Measurements from ENCODE around the gene PADI1.

The PADI1 gene

DNA sequence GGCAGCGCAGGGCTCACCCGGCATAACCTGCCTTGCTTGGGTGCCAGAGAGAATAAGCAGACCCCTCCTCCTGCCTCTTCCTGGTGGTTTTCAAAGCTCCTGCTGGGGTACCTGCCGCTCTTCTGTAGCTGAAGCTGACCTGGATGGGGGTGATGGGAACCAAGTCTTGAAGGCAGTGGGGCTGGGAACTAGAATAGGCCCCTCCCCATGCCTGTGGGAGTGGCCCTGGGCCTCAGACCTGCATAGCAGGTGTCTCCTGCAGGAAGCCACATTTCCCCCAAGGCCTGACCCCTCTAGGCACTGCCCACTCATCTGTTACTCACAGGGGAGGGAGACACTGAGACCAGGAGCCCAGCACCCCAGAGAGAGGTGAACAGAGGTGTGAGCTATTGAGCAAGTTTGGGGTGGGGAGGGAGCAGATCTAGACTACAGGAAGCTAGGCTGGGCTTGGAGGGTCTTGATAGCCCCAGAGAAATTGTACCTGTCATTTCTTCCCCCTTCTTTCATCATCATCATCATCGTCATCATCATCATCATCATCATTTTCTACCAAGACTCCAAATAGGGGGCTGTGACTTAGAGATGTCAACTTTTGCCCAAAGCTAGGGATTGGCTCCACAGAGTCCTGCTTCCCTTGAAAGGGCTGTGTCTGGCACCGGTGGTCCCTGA, 10.1 kb downstream of the PADI1 start:
- DNase-seq (ENCODE audit: low read depth in 3 of 3, low spot score in 1 of 3), result no peak

DNA sequence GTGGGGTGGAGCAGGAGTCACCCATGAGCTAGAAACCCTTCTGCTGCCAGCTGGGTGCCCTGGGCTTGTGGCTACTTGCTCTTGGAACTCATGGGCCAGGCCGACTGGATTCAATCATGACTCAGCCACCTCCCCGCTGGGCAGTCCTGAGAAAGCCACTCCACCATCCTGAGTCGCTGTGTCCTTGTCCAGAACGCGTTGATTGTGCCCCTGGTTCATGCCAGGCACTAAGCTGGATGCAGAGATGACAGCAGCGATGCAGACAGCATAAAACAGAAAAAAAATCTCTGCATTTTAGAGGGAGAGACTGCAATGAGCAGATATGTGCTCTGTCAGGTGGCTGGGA, 10.6 kb downstream of the PADI1 start:
- no peak for DNase-seq (ENCODE audit: low read depth in 3 of 3, low spot score in 1 of 3)

DNA sequence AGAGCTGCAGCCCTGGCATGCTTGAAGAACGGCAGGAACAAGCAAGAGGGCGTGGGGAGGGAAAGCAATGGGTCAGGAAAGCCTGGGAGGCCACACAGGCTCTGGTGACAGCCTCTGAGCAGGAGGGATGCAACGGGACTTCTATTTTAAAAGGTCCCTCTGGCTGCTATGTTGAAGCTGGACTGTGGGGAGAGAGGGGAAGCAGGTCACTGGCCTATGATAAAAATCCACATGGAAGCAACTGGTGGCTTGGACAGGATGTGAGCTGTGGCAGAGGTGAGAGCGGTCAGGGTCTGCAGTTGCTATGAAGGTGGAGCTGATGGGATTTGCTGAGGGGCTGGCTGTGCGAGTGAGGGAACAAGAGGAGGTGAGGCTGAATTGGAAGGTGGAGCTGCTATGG, 11.2 kb downstream of the PADI1 start:
- DNase-seq (ENCODE audit: low read depth in 3 of 3, low spot score in 1 of 3), result no peak

DNA sequence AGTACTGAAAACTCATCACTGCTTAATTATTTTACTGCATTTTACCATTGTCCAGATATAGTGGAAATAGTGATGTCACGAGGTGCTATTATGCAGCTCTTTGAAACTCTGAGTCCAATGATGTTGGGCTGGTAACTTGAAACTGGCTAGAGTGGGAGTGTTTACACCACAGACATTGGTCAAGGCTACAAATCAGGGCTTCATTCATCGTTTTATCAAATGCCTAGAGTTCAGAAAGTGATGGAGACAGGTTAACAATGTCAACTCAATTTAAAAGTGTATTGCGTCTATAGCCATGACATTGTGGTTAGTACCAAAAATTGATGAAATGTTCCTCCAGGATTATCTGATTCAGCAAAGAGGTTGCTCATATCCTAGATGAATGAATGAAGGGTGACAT, 12.7 kb downstream of the PADI1 start:
- no peak for DNase-seq (ENCODE audit: low read depth in 3 of 3, low spot score in 1 of 3)

GRCh38 chr1:17218939-17219338, 14.0 kb downstream of the PADI1 start:
- no peak for DNase-seq (ENCODE audit: low read depth in 3 of 3, low spot score in 1 of 3)

- no peak for DNase-seq (ENCODE audit: low read depth in 3 of 3, low spot score in 1 of 3)
Measured at GRCh38 chr1:17220287-17220686, 15.4 kb downstream of the PADI1 start.

- DNase-seq (ENCODE audit: low read depth in 3 of 3, low spot score in 1 of 3), result no peak
Measured at GRCh38 chr1:17222557-17222956, 17.6 kb downstream of the PADI1 start.

DNA sequence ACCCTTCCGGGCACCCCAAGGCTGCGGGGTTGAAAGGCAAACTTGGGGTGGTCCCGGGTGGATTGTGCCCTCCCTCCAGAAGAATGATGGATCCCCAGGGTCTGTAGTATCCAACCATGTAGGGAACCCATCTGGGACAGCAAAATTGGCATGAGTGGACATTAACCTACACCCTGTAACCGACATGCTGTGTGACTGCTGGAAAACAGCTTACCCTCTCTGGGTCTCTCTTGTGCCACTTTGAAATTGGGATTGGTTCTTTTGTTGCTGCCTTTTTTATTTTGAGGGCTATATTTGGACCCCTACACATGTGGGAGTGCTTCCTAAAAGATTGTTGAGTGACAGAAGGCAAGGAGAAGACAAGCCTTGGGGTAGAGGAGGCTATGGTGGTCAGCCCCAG, 19.5 kb downstream of the PADI1 start:
- DNase-seq (ENCODE audit: low read depth in 3 of 3, low spot score in 1 of 3), result no peak

GRCh38 chr1:17225140-17225539, 20.2 kb downstream of the PADI1 start:
- DNase-seq (ENCODE audit: low read depth in 3 of 3, low spot score in 1 of 3), result no peak

DNA sequence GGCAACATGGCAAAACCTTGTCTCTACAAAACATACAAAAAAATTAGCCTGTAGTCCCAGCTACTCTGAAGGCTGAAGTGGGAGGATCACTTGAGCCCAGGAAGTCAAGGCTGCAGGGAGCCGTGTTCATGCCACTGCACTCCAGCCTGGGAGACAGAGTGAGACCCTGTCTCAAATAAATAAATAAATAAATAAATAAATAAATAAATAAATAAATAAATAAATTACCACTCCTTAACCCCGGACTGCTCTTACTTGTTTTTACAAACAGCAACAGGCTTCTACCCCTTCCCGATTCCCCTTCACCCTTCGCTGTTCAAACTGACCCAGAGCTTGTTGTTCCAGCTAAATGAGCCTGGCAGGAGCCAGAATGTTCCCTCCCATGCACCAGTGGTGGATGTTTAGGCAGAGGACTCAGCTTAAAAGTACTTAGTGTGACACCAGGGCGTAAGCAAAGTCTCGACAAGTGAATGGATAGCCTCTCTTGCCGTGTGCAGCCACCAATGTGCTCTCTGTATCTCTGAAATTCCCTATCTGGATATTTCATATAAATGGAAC, 22.5 kb downstream of the PADI1 start:
- no peak for DNase-seq (ENCODE audit: low read depth in 3 of 3, low spot score in 1 of 3)

- DNase-seq (ENCODE audit: low read depth in 3 of 3, low spot score in 1 of 3), result no peak
Measured at GRCh38 chr1:17228619-17229018, 23.7 kb downstream of the PADI1 start.

DNA sequence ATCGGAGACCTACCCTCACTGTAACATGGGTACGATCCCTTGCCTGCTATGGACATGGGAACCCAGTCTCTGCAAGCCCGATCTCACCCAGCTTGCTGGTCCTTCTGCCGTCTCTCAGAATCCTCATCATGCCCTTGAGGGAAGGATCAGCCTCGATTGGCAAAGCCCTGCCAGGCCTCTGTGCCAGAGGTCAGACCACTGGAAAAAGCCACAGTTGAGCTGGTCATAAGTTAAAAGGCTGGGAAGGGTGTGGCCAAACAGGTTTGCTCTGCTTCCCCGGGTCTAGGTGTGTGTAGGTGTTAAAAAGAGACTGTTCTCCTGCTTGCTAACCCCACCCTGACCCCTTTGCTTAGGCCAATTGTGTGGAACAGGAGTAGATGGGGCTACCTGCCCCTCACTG, 24.5 kb downstream of the PADI1 start:
- no peak for DNase-seq (ENCODE audit: low read depth in 3 of 3, low spot score in 1 of 3)

GRCh38 chr1:17230106-17230505, 25.2 kb downstream of the PADI1 start:
- no peak for DNase-seq (ENCODE audit: low read depth in 3 of 3, low spot score in 1 of 3)

GRCh38 chr1:17230671-17231310, 25.9 kb downstream of the PADI1 start:
- DNase-seq (ENCODE audit: low read depth in 3 of 3, low spot score in 1 of 3), result no peak

DNA sequence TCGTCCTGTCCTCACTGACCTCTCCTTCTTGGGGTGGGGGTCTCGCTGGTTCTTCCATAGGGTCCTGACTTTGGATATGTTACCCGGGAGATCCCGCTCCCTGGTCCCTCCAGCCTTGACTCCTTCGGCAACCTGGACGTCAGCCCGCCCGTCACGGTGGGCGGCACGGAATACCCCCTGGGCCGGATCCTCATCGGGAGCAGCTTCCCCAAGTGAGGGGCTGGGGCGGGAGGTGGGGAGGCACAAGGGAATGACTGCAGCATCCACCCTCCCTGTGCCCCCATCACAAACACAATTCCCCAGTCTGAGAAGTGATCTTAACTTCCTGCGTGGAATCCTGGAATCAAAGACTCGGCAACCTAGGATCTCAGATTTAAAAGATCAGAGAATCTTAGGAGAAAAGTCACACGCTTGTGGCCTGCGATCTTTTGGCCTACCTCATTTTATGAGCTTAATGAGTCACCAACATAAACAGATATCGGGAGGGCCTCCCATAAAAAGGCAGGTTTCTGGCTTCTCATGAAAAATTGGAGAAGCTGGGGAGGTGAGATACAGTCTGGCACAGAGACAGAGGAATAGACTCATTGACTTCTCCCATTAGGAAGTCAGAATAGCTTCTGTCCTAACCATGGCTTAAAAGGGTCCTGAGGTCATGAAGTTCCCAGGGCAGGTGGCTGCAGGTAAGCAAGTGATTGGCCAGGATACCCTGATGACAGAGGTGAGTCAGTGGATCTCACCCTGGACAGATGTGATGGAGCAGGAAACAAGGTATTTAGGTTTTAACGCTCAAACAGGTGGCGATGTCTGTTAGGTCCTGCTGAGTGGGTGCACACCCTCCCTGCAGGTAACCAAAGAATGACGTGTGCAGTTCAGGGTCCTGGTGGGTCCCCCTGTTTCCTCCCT, 28.1 kb downstream of the PADI1 start:
- no peak for DNase-seq (ENCODE audit: low read depth in 3 of 3, low spot score in 1 of 3)

DNA sequence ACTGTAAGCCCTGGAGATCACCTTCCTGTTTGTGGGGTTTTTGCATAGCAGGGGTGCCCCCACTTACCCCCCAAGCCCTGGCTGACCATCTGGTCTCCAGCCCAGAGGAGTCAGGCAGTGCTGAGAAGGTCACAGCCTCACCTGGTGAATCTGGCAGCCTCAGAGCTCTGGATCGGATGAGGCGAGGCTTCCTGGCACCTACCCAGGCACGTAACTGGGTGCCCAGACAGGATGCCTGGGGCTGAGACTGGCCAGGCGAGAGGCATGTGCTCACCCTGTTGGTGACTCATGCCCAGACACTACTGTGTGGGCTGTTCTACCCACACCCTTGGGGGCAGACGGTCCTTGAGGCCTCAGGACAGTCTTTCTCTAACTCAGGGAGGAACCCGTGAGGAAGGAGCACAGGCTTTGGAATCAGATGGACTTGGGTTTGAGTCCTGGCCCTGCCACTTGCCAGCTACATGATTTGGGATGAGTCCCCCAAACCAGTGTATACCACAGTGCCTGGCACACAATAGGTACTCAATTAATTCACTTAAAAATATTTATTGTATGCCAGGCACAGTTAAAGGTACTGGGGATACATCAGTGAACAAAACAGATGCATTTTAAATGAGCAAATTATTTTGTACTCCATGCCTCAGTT, 28.9 kb downstream of the PADI1 start:
- DNase-seq (ENCODE audit: low read depth in 3 of 3, low spot score in 1 of 3), result no peak

DNA sequence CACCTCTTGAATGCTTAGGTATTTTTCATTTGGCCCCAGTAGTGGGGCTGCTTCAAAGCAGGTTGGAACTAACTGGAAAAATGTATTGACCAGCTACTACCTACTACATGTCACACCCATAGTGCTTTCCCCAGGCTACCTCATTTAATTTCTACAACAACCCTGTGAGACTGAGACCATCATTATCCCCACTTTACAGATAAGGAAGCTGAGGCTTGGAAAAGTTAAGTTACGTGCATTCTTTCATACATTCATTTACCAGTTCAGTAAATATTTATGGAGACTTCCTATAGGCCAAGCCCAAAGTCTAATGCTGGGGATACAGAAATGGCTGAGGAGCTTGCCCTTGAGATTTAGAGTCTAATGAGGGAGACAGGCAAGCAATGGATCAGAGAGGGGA, 29.5 kb downstream of the PADI1 start:
- DNase-seq (ENCODE audit: low read depth in 3 of 3, low spot score in 1 of 3), result no peak

GRCh38 chr1:17235135-17235885, 30.4 kb downstream of the PADI1 start:
- DNase-seq (ENCODE audit: low read depth in 3 of 3, low spot score in 1 of 3), result no peak

- peak; percentile 67 to 84 (median 68) for DNase-seq (ENCODE audit: low read depth in 3 of 3, low spot score in 1 of 3)
Measured at GRCh38 chr1:17236779-17237560, 32.0 kb downstream of the PADI1 start.

GRCh38 chr1:17237561-17237903, 32.6 kb downstream of the PADI1 start:
- DNase-seq (ENCODE audit: low read depth in 3 of 3, low spot score in 1 of 3), result no peak
